ENCODE measurements around the gene ZNF175. TPM values are rescaled to one million over a fixed set of nuclear protein-coding genes. Genes with fewer than 3 reads are reported as not detected.
"Not testable (repeated sequence)": the region's sequence is repeated elsewhere in the genome, so short reads cannot be mapped to it uniquely, and the experiment has no call there.

Gene ZNF175
- total RNA-seq, 1 donor from 2014 or later, result 13.5 TPM

GRCh38 chr19:51626675-51627074, 55.6 kb downstream of the ZNF175 start:
- Mint-ChIP-seq H3K9me3 (ENCODE audit: unreplicated experiment) (no peaks in the 10 kb centered on the region), H3K27ac (ENCODE audit: unreplicated experiment) (no peak overlapping the region), H3K4me3 (ENCODE audit: unreplicated experiment) (no peak overlapping the region), H3K4me1 (ENCODE audit: unreplicated experiment) (no peaks in the 10 kb centered on the region), H3K27me3 (ENCODE audit: unreplicated experiment) (no peaks in the 10 kb centered on the region), H3K36me3 (ENCODE audit: unreplicated experiment) (no peaks in the 10 kb centered on the region)
- no peak for DNase-seq (ENCODE audit: extremely low spot score, unreplicated experiment)
- TF ChIP-seq, protein P1, sequence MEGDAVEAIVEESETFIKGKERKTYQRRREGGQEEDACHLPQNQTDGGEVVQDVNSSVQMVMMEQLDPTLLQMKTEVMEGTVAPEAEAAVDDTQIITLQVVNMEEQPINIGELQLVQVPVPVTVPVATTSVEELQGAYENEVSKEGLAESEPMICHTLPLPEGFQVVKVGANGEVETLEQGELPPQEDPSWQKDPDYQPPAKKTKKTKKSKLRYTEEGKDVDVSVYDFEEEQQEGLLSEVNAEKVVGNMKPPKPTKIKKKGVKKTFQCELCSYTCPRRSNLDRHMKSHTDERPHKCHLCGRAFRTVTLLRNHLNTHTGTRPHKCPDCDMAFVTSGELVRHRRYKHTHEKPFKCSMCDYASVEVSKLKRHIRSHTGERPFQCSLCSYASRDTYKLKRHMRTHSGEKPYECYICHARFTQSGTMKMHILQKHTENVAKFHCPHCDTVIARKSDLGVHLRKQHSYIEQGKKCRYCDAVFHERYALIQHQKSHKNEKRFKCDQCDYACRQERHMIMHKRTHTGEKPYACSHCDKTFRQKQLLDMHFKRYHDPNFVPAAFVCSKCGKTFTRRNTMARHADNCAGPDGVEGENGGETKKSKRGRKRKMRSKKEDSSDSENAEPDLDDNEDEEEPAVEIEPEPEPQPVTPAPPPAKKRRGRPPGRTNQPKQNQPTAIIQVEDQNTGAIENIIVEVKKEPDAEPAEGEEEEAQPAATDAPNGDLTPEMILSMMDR (IDR thresholded peaks at IDR 0.05), result no peak

GRCh38 chr19:51627491-51628138, 56.5 kb downstream of the ZNF175 start:
- TF ChIP-seq, protein P1 (IDR thresholded peaks at IDR 0.05), result no peak
- H3K9me3 Mint-ChIP-seq (ENCODE audit: unreplicated experiment), result no peaks in the 10 kb centered on the region
- no peak for DNase-seq (ENCODE audit: extremely low spot score, unreplicated experiment)
- H3K4me3 Mint-ChIP-seq (ENCODE audit: unreplicated experiment), result no peak overlapping the region
- no peaks in the 10 kb centered on the region for H3K27me3 Mint-ChIP-seq (ENCODE audit: unreplicated experiment)
- H3K27ac Mint-ChIP-seq (ENCODE audit: unreplicated experiment), result no peak overlapping the region
- H3K4me1 Mint-ChIP-seq (ENCODE audit: unreplicated experiment), result no peaks in the 10 kb centered on the region
- H3K36me3 Mint-ChIP-seq (ENCODE audit: unreplicated experiment), result no peaks in the 10 kb centered on the region

DNA sequence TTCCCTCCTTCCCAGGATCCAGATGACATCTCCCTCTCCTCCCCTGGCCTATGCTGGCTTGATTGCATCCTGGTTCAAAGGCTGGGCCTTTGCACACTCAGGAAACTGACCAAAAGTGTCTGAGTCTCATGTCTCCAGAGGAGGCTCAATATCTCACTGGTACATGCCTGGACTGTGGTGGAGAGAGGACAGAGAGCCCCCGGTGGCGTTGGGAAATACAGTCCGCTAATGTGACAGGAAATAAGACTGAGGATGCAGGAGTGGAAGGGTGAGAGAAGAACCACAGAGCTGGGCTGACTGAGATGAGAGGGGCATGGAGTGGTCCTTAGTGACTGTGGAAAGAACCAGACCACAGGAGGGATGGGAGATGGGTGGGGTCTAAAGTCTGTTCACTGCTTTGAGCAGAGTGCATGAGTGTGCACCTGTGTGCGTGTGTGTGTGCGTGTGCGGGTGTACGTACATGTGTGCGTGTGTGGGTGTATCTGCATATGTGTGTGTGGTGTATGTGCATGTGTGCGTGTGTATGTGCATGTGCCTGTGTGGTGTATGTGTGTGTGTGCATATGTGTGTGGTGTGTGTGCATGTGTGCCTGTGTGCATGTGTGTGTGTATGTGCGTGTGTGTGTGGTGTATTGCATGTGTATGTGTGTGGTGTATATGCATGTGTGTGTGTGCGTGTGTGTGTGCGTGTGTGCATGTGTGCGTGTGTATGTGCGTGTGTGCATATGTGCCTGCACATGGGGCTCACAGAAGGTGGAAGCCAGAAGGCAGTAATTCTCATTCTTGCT, 57.3 kb downstream of the ZNF175 start:
- no peaks in the 10 kb centered on the region for H3K27me3 Mint-ChIP-seq (ENCODE audit: unreplicated experiment)
- no peaks in the 10 kb centered on the region for H3K36me3 Mint-ChIP-seq (ENCODE audit: unreplicated experiment)
- no peaks in the 10 kb centered on the region for H3K9me3 Mint-ChIP-seq (ENCODE audit: unreplicated experiment)
- DNase-seq (ENCODE audit: extremely low spot score, unreplicated experiment), result no peak
- no peaks in the 10 kb centered on the region for H3K4me1 Mint-ChIP-seq (ENCODE audit: unreplicated experiment)
- H3K27ac Mint-ChIP-seq (ENCODE audit: unreplicated experiment), result no peak overlapping the region
- no peak overlapping the region for H3K4me3 Mint-ChIP-seq (ENCODE audit: unreplicated experiment)
- TF ChIP-seq, protein P1 (IDR thresholded peaks at IDR 0.05), result no peak

DNA sequence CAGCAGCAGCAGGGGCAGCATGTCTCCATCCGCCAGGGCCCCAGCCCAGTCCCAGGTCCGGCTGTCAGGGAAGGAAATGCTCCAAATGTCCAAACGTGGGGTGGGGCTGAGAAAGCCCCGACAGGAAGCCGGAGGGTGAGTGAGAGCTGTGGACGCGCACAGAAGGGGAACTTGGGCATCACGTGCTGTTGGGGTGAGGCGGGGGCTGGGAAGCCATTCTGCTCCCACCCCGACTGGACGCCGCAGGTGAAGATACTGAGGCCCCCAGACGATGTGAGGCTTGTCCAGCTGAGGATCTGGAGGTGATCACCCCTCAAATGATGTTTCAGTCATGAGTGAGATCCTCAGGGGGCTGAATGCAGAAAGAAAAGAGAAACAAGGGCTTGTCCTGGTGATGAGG, 59.2 kb downstream of the ZNF175 start, which contains the start of gene SIGLEC5:
SIGLEC5 (minus strand) TSS at position 87 of the 400 bp plus-strand sequence; CDS start at position 21, 66 bp downstream.
- not testable (repeated sequence) for H3K9me3 Mint-ChIP-seq (ENCODE audit: unreplicated experiment); DNase-seq (ENCODE audit: extremely low spot score, unreplicated experiment); H3K27me3 Mint-ChIP-seq (ENCODE audit: unreplicated experiment); H3K4me1 Mint-ChIP-seq (ENCODE audit: unreplicated experiment); H3K27ac Mint-ChIP-seq (ENCODE audit: unreplicated experiment); H3K36me3 Mint-ChIP-seq (ENCODE audit: unreplicated experiment); H3K4me3 Mint-ChIP-seq (ENCODE audit: unreplicated experiment)

DNA sequence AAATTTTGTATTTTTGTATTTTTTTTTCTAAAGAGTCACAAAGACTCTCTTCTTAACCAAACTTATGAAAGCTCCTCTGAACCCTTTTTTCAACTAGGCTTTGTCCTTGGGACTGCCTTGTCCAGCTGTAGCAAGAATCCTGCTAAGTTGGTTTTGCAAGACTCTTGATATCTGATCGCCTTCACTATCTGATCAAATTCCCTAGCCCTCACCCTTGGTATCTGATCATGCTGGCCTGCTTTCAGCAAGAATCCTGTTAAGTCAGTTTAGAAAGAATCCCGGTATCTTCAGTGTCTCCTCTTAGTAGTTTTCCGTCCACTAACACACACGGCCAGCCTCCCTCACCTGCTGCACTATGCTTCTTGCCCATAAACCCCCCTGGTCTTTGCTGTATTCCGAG, 61.0 kb downstream of the ZNF175 start:
- no peak overlapping the region for H3K27ac Mint-ChIP-seq (ENCODE audit: unreplicated experiment)
- H3K4me3 Mint-ChIP-seq (ENCODE audit: unreplicated experiment), result no peak overlapping the region
- H3K27me3 Mint-ChIP-seq (ENCODE audit: unreplicated experiment), result no peaks in the 10 kb centered on the region
- peaks cover 6% of the 10 kb centered on the region for H3K9me3 Mint-ChIP-seq (ENCODE audit: unreplicated experiment)
- no peak for DNase-seq (ENCODE audit: extremely low spot score, unreplicated experiment)
- TF ChIP-seq, protein P1 (IDR thresholded peaks at IDR 0.05), result no peak
- no peaks in the 10 kb centered on the region for H3K4me1 Mint-ChIP-seq (ENCODE audit: unreplicated experiment)
- H3K36me3 Mint-ChIP-seq (ENCODE audit: unreplicated experiment), result no peaks in the 10 kb centered on the region

All from osteocyte (in vitro differentiated cells).